Lower lobe of right lung (tissue), 2 donors: ENCODE data around the gene ST8SIA5. TPM values are rescaled to one million over a fixed set of nuclear protein-coding genes. Genes with fewer than 3 reads are reported as not detected.

Source experiments
- ATAC-seq, 2 donors: fragments of 200-7000 bp; cut with Tn5 transposase; one replicate each; pipeline ENCODE4 v1.9.1; 2020 to 2022; ENCODE audit warnings: mild to moderate bottlenecking in 2 of 2, moderate library complexity in 2 of 2
- DNase-seq: peaks from one replicate; pipeline ENCODE4 v3.0.0-alpha.2; 2020
- H3K27ac ChIP-seq: fragments of 200-600 bp; one replicate; pipeline ENCODE4 v1.8.0; 2022
- H3K27me3 ChIP-seq: fragments of 200-600 bp; one replicate; pipeline ENCODE4 v1.8.0; 2022; ENCODE audit warnings: low read depth
- H3K36me3 ChIP-seq: fragments of 200-600 bp; one replicate; pipeline ENCODE4 v1.8.0; 2022; ENCODE audit warnings: mild to moderate bottlenecking
- H3K4me1 ChIP-seq: fragments of 200-600 bp; one replicate; pipeline ENCODE4 v1.8.0; 2022
- H3K4me3 ChIP-seq: fragments of 200-600 bp; one replicate; pipeline ENCODE4 v1.8.0; 2022; ENCODE audit warnings: mild to moderate bottlenecking
- H3K9me3 ChIP-seq: fragments of 200-600 bp; one replicate; pipeline ENCODE4 v1.8.0; 2022
- intact Hi-C: fragments of 100-400 bp; cut with DNase I; formaldehyde crosslinking; loops from one replicate; pipeline ENCODE4 v1.11.0; 2022
- total RNA-seq: library from RNA; stranded (reverse); fragmentation: NEBNext Ultra II Directional; extraction: Animal tissue kit (Norgen Biotek cat#: 25700); gene quantifications from one replicate; pipeline ENCODE4 v1.2.1, GENCODE V29; 2021
- TF ChIP-seq, protein P1 (sequence below): fragments of 200-600 bp; IDR thresholded peaks from one replicate; pipeline ENCODE4 v1.8.0; 2022; ENCODE audit warnings: antibody characterized with exemption, mild to moderate bottlenecking
- donor health status: DM: no; HTN: yes; CAD: no; lungs with severe emphysema.

ST8SIA5 gene
- total RNA-seq, 1 donor from 2014 or later: not detected

DNA sequence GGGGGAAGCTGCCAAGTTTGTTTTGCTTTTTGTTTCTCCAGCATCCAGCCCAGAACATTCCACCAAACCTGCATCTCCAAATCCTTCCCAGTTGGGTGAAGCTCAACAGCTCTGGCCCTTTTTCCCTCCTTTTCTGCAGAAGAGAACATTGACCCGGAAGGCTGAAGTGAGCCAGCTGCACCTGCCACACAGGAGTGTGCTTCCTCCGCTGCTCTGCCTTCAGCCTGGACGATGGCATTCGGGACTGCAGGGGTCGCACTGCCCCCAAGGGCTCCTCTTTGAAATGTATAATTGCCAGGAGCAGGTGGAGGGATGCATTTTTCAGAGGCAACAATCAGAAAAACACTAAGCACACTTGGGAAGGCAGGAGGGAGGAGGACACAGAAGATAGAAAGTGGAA lies 41.8 kb downstream of the ST8SIA5 start:
- intact Hi-C loops: no loop called here
- ATAC-seq: no peak
- TF ChIP-seq, protein P1, sequence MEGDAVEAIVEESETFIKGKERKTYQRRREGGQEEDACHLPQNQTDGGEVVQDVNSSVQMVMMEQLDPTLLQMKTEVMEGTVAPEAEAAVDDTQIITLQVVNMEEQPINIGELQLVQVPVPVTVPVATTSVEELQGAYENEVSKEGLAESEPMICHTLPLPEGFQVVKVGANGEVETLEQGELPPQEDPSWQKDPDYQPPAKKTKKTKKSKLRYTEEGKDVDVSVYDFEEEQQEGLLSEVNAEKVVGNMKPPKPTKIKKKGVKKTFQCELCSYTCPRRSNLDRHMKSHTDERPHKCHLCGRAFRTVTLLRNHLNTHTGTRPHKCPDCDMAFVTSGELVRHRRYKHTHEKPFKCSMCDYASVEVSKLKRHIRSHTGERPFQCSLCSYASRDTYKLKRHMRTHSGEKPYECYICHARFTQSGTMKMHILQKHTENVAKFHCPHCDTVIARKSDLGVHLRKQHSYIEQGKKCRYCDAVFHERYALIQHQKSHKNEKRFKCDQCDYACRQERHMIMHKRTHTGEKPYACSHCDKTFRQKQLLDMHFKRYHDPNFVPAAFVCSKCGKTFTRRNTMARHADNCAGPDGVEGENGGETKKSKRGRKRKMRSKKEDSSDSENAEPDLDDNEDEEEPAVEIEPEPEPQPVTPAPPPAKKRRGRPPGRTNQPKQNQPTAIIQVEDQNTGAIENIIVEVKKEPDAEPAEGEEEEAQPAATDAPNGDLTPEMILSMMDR: no peak
- no peak overlapping the region for H3K4me3 ChIP-seq
- H3K4me1 ChIP-seq: no peaks in the 10 kb centered on the region
- H3K27me3 ChIP-seq: no peaks in the 10 kb centered on the region
- H3K9me3 ChIP-seq: no peaks in the 10 kb centered on the region
- H3K27ac ChIP-seq: no peak overlapping the region
- no peaks in the 10 kb centered on the region for H3K36me3 ChIP-seq
- no peak for DNase-seq

DNA sequence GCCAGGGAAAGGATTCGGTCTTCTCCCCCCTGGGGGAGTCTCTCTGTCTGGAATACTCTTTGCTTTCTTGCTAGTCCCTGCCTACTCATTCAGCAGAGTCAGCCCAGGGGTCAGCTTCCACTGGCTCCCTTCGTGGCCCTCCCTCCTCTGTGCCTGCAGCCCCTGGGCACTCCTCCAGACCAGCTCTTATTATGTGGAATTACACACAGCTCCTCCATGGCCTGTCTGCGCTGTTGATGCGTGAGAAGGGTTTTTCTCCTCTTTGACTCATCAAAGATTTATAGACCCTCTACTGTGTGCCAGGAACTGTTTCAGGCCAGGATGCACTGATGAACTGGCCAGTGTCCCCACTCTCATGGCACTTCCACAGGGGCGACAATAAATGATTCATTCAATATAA lies 44.4 kb downstream of the ST8SIA5 start:
- Histone ChIP-seq H3K9me3 (no peaks in the 10 kb centered on the region), H3K27me3 (no peaks in the 10 kb centered on the region), H3K36me3 (no peaks in the 10 kb centered on the region), H3K4me1 (no peaks in the 10 kb centered on the region), H3K27ac (no peak overlapping the region), H3K4me3 (no peak overlapping the region)
- no peak for DNase-seq
- TF ChIP-seq, protein P1: no peak
- intact Hi-C loops: no loop called here
- ATAC-seq: no peak

DNA sequence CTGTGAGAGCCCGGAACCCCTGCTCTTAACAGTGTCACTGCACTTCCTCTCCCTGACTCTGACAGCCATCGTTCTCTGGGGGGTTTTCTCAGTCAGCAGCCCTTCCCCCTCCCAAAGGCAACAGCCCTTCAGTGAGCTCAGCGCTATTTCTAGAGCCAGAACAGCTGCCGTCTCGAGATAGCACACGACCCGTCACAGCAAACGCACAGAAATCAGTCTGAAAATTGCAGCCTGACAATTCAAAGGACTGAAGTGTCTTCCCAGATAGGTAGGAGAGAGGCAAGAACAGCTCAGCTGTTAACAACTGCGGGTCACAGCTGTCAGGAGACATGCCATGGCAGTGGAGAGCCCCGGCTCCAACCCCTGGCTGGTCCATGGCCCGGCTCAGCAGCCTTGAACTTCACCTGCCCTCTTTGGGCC lies 45.4 kb downstream of the ST8SIA5 start:
- Histone ChIP-seq H3K27me3 (no peaks in the 10 kb centered on the region), H3K36me3 (no peaks in the 10 kb centered on the region), H3K4me3 (no peak overlapping the region), H3K27ac (no peak overlapping the region), H3K9me3 (no peaks in the 10 kb centered on the region), H3K4me1 (no peaks in the 10 kb centered on the region)
- TF ChIP-seq, protein P1: no peak
- intact Hi-C loops: no loop called here
- DNase-seq: no peak
- no peak for ATAC-seq

DNA sequence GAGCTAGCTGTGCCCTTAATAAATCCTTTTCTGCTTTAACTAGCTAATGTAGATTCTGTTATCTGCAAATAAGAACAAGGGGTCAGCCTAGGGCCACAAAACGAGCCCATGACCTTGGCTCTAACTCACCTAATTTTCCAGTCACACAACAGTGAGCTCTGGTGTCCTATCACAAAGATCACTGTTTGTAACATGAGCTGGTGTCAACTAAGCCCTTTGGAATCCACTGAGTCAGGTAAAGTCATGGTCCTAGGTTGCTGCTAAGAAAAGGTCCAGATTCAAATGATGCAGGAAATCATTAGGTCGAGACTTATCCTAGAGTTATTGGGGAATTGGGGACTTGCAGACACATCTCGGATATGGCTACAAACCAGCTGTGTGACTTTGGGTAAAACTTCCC lies 49.9 kb downstream of the ST8SIA5 start:
- Histone ChIP-seq H3K27ac (no peak overlapping the region), H3K27me3 (no peaks in the 10 kb centered on the region), H3K4me3 (no peak overlapping the region), H3K4me1 (no peaks in the 10 kb centered on the region), H3K36me3 (no peaks in the 10 kb centered on the region), H3K9me3 (no peaks in the 10 kb centered on the region)
- ATAC-seq (no peak), DNase-seq (no peak)
- TF ChIP-seq, protein P1: no peak
- intact Hi-C loops: no loop called here

DNA sequence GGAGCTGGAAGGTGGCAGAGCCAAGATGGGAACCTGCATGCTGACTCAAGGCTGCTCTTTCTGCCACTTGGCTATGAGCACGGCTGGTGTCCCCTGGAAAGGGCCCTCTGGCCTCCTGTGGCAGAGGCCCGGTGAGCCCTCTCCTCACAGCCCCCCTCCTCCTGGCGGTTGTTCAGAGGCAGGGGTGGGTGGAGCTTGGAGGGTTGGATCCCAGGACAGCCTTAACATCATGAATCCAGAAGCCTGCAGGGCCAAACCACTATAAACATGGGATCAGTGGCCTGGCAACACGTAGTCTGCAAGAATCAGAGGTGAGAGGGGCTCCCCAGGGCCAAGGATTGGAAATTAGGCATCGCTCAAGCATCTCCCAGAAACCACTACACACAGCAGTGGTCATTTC lies 51.3 kb downstream of the ST8SIA5 start:
- intact Hi-C loops: no loop called here
- TF ChIP-seq, protein P1: no peak
- Histone ChIP-seq H3K36me3 (no peaks in the 10 kb centered on the region), H3K27me3 (no peaks in the 10 kb centered on the region), H3K27ac (no peak overlapping the region), H3K9me3 (no peaks in the 10 kb centered on the region), H3K4me3 (no peak overlapping the region), H3K4me1 (no peaks in the 10 kb centered on the region)
- no peak for ATAC-seq
- DNase-seq: no peak

DNA sequence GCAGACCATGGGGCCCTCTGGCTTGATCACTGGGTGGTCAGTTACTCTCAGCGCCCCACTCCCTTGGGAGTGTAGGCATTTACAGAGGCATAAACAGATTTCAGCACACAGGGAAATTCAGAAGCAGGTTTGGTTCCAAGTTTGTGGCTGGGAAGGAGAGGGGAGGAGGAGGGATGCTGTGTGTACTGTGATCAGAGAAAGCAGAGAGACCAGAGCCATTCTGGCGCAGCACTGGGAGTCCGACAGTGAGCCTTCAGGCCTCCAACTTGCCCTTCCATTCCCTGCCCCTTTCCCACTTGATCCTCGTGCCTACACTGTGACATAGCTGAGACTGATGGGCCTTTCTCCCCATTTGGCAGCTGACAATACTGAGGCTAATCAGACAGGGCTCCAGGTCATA lies 52.0 kb downstream of the ST8SIA5 start:
- ATAC-seq (no peak), DNase-seq (no peak)
- no peaks in the 10 kb centered on the region for H3K4me1 ChIP-seq
- H3K27ac ChIP-seq: no peak overlapping the region
- H3K4me3 ChIP-seq: no peak overlapping the region
- TF ChIP-seq, protein P1: no peak
- H3K9me3 ChIP-seq: no peaks in the 10 kb centered on the region
- H3K27me3 ChIP-seq: no peaks in the 10 kb centered on the region
- intact Hi-C loops: no loop called here
- no peaks in the 10 kb centered on the region for H3K36me3 ChIP-seq
